ENCODE measurements around the gene DNER.

The DNER gene

DNA sequence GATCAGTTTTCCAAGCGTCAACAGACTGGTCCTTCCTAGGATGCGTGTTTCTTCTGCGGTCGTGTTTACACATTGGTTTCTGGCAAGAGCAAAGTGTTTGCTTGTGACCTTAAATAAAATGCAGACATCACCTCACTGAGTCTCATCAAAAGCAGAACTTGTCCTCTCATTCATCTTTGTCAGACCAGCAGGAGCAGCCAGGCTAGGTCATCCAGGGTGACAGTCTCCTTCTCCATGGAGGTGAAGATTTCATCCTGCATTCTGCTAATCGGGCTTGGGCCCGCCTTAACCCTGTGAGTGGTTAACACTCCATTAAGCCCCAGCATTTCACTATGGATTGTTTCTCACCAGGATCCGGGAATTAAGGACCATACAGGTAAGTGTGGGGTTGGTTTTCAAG, 379.0 kb downstream of the DNER start:
- DNase-seq (ENCODE audit: low spot score): no peak

DNA sequence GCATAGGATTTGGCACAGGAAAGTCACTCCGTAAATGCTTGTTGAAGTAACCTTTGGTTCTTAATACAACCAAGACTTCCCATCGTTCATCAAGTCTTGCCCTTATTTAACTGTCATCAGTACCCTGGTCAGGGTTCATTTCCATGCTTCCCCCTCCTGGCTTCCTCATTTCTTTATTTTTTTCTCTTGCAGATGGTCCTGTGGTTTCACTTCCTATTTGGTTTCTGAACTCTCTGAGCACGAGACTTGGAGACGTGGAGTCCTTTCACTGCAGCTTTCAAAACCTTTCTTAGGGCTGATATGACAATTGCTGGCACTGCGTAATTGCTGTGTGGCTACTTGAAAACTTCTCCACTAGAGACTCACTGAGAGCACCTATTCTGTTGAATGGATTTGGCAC, 383.4 kb downstream of the DNER start:
- no peak for DNase-seq (ENCODE audit: low spot score)

DNA sequence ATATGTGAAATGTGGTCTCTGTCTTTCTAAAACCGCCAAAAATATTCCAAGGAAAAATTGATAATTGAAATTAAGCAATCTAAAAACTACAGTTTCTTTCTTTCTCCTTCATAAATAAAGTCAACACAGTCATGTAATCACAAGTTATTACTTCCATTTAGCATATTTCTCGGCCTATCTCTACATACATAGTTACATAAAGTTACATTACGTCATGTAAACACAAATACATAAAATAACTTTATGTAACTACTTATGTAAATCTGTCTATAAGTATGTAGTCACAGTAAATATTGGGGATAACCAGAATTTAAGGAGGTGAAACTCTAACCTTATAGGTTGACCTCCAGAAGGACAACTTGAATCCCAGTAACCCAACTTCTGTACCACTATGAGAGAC, 394.8 kb downstream of the DNER start:
- no peak for DNase-seq (ENCODE audit: low spot score)

DNA sequence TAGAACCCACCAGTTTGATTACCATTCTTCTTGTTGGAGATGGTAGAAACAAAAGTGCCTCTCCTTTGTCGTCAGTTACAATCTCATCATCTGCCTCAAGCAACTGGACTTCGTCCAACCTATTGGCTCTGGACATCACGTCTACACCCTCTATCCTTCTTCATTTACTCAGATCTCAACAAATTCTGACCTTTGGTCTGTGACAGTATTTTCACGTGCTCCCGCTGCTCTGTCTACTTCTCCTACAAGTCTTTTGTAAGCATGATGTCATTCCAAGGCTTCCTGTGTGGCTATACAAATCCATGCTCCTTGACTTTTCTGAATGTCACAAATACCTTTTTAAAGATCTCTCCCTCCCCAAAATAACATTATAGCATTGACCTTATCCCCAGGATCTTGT, 400.2 kb downstream of the DNER start:
- no peak for DNase-seq (ENCODE audit: low spot score)

DNA sequence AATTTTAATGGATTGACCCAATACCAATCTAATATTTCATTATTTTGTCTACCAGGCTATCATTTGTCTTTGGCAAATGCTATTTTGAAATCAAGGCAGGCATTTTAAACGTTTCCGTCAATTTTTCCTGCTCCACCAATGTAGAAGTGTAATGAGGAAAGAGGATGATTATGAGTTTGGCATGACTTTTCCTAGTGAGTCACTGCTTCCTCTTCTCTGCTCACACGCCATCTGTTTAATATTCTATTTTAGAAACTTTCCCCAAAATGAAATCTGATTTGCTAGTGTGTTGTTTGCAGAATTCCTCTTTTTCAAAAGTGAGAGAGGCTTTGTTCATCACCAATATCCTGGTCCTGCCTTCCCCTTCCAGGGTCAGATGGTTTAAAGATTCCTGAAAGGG, 400.8 kb downstream of the DNER start:
- peak; percentile 37 for DNase-seq (ENCODE audit: low spot score)
